Hepatocyte (in vitro differentiated cells): ENCODE results near the gene CTTN. TPM values are rescaled to one million over a fixed set of nuclear protein-coding genes. Genes with fewer than 3 reads are reported as not detected.
A peak's percentile ranks its signal among the peaks of the same experiment; 100 is the strongest.

Source experiments
- DNase-seq: peaks from one replicate; pipeline ENCODE4 v3.0.0-alpha.2; 2016; ENCODE audit warnings: low spot score
- H2AFZ ChIP-seq: fragments of 200-600 bp; sonication (generic); 2 replicates; pipeline ENCODE4 v1.6.0; 2016; ENCODE audit warnings: antibody characterized with exemption, mild to moderate bottlenecking
- H3K27ac ChIP-seq: fragments of 200-600 bp; sonication (generic); 2 replicates; pipeline ENCODE4 v1.5.1; 2016; ENCODE audit warnings: mild to moderate bottlenecking
- H3K27me3 ChIP-seq: fragments of 200-600 bp; sonication (generic); 2 replicates; pipeline ENCODE4 v1.6.1; 2016
- H3K36me3 ChIP-seq: fragments of 200-600 bp; sonication (generic); replicated peaks from 2 replicates; pipeline ENCODE4 v1.5.1; 2016; ENCODE audit warnings: low read depth; ENCODE audit not compliant: insufficient read depth
- H3K4me1 ChIP-seq: fragments of 200-600 bp; sonication (generic); 2 replicates; pipeline ENCODE4 v1.5.1; 2016; ENCODE audit warnings: mild to moderate bottlenecking, moderate library complexity; ENCODE audit not compliant: insufficient read depth
- H3K4me2 ChIP-seq: fragments of 200-600 bp; sonication (generic); 2 replicates; pipeline ENCODE4 v1.6.0; 2016
- H3K4me3 ChIP-seq: fragments of 200-600 bp; sonication (generic); 2 replicates; pipeline ENCODE4 v1.5.1; 2016; ENCODE audit warnings: mild to moderate bottlenecking
- H3K79me2 ChIP-seq: fragments of 200-600 bp; sonication (generic); 2 replicates; pipeline ENCODE4 v1.6.0; 2017; ENCODE audit warnings: mild to moderate bottlenecking
- H3K9me2 ChIP-seq: fragments of 200-600 bp; sonication (generic); replicated peaks from 2 replicates; pipeline ENCODE4 v1.6.0; 2017; ENCODE audit warnings: mild to moderate bottlenecking; ENCODE audit not compliant: insufficient read depth
- H3K9me3 ChIP-seq: fragments of 200-600 bp; sonication (generic); 2 replicates; pipeline ENCODE4 v1.5.1; 2016; ENCODE audit warnings: low read depth, mild to moderate bottlenecking
- H4K20me1 ChIP-seq: fragments of 200-600 bp; sonication (generic); 2 replicates; pipeline ENCODE4 v1.6.0; 2016; ENCODE audit warnings: mild to moderate bottlenecking; ENCODE audit not compliant: insufficient read depth, poor library complexity, severe bottlenecking
- EZH2 ChIP-seq: fragments of 200-600 bp; sonication (generic); IDR thresholded peaks from 2 replicates; pipeline ENCODE4 v1.6.1; 2016; ENCODE audit warnings: antibody characterized with exemption, mild to moderate bottlenecking, borderline replicate concordance
- EZH2phosphoT487 ChIP-seq: fragments of 200-600 bp; sonication (generic); IDR thresholded peaks from one replicate; pipeline ENCODE4 v1.6.1; 2018; ENCODE audit warnings: antibody characterized with exemption, mild to moderate bottlenecking, low read depth, moderate library complexity; ENCODE audit not compliant: unreplicated experiment, severe bottlenecking
- WGBS: methylation state at CpG from one replicate; pipeline ENCODE4 v1.1.6; 2016; ENCODE audit warnings: low lambda C conversion rate; ENCODE audit errors: missing lambda C conversion rate; 5-methylcytosine and 5-hydroxymethylcytosine counted together
- polyA plus RNA-seq: library from polyadenylated mRNA; unstranded; fragments of >200 nt; fragmentation: Nextera tagmentation; extraction: Ambion mirVana; gene quantifications from 2 replicates; pipeline ENCODE4 v1.2.1, GENCODE V29; 2016
- total RNA-seq: library from RNA; depleted of rRNA; stranded (reverse); fragments of >200 nt; gene quantifications from 2 replicates; pipeline ENCODE4 v1.2.3, GENCODE V29; 2014
- TF ChIP-seq, protein P1 (sequence below): fragments of 200-600 bp; sonication (generic); IDR thresholded peaks from 2 replicates; pipeline ENCODE4 v1.5.1; 2016; ENCODE audit warnings: antibody characterized with exemption, mild to moderate bottlenecking; ENCODE audit not compliant: poor library complexity

CTTN gene
- total and polyA plus RNA-seq, 2 experiments from 2014 or later = 154 to 207 TPM

DNA sequence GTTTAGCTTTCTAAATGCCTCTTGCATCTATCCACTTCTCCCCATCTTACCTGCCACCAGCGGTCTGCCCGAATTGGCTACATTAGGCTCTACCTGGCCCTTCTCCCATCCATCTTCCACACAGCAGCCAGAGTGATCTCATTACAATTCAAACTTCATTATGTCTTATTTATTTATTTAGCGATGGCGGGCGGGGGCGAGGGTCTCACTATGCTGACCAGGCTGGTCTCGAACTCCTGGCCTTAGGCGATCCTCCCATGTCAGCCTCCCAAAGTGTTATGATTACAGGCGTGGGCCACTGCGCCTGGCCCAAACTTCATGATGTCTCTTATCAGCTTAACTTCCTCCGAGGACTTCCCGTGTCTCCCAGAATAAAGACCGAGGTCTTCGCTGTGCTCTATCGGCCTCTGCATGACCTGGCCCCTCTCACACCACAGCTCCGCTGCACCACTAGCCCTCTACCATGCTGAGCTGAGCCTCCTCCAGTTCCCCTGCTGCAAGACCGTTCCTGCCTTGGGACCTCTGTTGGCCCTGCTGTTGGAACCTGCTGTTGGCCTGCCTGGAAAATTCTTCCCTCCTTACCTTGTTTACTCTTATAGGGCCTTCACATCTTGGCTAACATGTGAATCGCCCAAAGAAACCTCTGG is 870 bp upstream of the CTTN start:
- Histone ChIP-seq H3K4me2 (peak overlapping the region; percentile 90), H3K4me3 (peak overlapping the region; percentile 100), H4K20me1 (peaks cover 26% of the 10 kb centered on the region), H3K27me3 (no peaks in the 10 kb centered on the region), H3K9me3 (no peaks in the 10 kb centered on the region), H2AFZ (peak overlapping the region; percentile 99), H3K27ac (peak overlapping the region; percentile 94), H3K79me2 (peaks cover 59% of the 10 kb centered on the region), H3K36me3 (no peaks in the 10 kb centered on the region), H3K4me1 (peaks cover 23% of the 10 kb centered on the region), H3K9me2 (no peaks in the 10 kb centered on the region)
- WGBS = 47% methylated on average over 18 of the region's 18 CpGs
- DNase-seq = peak; percentile 38
- no peak for TF ChIP-seq EZH2phosphoT487
- TF ChIP-seq EZH2 = no peak
- TF ChIP-seq, protein P1, sequence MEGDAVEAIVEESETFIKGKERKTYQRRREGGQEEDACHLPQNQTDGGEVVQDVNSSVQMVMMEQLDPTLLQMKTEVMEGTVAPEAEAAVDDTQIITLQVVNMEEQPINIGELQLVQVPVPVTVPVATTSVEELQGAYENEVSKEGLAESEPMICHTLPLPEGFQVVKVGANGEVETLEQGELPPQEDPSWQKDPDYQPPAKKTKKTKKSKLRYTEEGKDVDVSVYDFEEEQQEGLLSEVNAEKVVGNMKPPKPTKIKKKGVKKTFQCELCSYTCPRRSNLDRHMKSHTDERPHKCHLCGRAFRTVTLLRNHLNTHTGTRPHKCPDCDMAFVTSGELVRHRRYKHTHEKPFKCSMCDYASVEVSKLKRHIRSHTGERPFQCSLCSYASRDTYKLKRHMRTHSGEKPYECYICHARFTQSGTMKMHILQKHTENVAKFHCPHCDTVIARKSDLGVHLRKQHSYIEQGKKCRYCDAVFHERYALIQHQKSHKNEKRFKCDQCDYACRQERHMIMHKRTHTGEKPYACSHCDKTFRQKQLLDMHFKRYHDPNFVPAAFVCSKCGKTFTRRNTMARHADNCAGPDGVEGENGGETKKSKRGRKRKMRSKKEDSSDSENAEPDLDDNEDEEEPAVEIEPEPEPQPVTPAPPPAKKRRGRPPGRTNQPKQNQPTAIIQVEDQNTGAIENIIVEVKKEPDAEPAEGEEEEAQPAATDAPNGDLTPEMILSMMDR = no peak

DNA sequence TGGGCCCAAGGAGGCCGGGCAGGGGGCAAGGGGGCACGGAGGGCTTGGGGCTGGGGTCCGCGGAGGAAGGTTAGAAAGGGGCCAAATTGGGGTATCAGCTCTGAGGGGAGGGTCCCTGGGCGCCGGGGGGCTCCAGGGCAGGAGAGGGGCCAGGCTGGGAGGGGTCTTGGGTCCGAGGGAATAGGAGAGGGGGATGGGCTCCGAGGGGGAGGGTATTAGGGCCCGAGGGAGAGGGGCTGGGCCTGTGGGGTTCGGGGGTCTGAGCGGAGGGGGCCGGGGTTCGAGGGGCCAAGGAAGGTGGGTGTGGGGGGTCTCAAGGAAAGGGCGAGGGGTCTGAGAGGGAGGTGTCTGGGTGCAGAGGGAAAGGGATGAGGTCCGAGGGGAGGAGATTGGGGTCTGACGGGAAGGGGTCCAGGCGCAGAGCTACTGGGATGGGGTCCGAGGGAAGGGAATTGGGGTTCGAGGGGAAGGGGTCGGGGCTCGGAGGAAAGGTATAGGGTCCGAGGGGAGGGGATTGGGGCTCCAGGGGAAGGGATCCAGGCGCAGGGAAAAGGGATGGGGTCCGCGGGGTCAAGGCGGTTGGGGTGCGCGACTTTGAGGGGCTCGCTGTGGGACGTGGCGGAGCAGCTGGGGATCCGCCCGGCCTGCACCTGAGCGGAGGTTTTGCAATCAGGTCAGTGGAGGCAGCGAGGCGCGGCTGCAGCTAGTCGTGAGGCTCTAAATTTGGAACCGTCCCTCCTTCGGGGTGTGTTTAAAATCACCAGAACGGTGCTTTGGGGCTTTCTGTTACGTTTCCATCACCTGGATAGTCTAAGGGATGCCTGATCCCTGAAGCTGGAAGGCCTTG is 728 bp downstream of the CTTN start:
- H3K9me2 ChIP-seq = no peaks in the 10 kb centered on the region
- no peaks in the 10 kb centered on the region for H3K9me3 ChIP-seq
- peak overlapping the region; percentile 94 for H3K27ac ChIP-seq
- TF ChIP-seq, protein P1 = no peak
- TF ChIP-seq EZH2 = no peak
- TF ChIP-seq EZH2phosphoT487 = no peak
- peaks cover 40% of the 10 kb centered on the region for H4K20me1 ChIP-seq
- peaks cover 23% of the 10 kb centered on the region for H3K4me1 ChIP-seq
- peaks cover 75% of the 10 kb centered on the region for H3K79me2 ChIP-seq
- 0% methylated on average over 5 of the region's 42 CpGs for WGBS
- H2AFZ ChIP-seq = peak overlapping the region; percentile 99
- no peaks in the 10 kb centered on the region for H3K27me3 ChIP-seq
- peak overlapping the region; percentile 90 for H3K4me2 ChIP-seq
- no peaks in the 10 kb centered on the region for H3K36me3 ChIP-seq
- peak; percentile 60 for DNase-seq
- H3K4me3 ChIP-seq = peak overlapping the region; percentile 100

DNA sequence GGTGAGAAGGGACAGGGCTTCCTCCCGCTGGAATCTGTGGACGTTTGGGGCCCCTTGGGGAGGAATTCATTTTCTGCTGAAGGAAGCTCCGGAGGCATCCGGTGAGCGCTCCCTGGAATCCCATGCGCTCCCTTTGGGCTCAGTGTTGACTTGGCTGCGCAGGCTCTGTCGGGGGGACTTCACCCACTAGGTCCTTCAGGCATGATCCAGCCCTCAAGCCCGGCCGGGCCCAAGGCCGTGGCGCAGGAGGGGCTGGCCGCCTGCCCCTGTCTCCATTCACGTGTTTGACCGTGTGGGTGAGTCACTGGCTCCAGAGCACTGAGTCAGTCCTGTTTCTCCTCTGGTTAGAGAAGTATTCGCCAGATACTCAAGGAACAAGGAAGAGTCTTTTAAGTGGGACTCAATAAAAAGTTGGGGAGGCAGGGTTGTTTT is 1.4 kb downstream of the CTTN start:
- Histone ChIP-seq H3K4me2 (peak overlapping the region; percentile 90), H3K27ac (peak overlapping the region; percentile 94), H4K20me1 (peaks cover 46% of the 10 kb centered on the region), H3K4me1 (peaks cover 23% of the 10 kb centered on the region), H3K79me2 (peaks cover 82% of the 10 kb centered on the region), H3K27me3 (no peaks in the 10 kb centered on the region), H3K36me3 (no peaks in the 10 kb centered on the region), H3K9me2 (no peaks in the 10 kb centered on the region), H2AFZ (no peak overlapping the region), H3K4me3 (peak overlapping the region; percentile 100), H3K9me3 (no peaks in the 10 kb centered on the region)
- TF ChIP-seq, protein P1 = no peak
- TF ChIP-seq EZH2 (no peak), EZH2phosphoT487 (no peak)
- 14% methylated on average over 16 of the region's 16 CpGs for WGBS
- peak; percentile 94 for DNase-seq
